SK-N-SH treated with all-trans-retinoic acid at 6 μM for 48 hours (cell line): Measurements from ENCODE around the gene FBLN7.

ENCODE experiments used
- ISL1 ChIP-seq: fragments of 250-450 bp; sonication (Bioruptor Pico); IDR thresholded peaks from 2 replicates; pipeline ENCODE4 v2.1.2; 2022; ENCODE audit warnings: mild to moderate bottlenecking, moderate library complexity
- PPARA ChIP-seq: fragments of 250-450 bp; sonication (Bioruptor Pico); IDR thresholded peaks from 2 replicates; pipeline ENCODE4 v1.5.0; 2020; ENCODE audit warnings: mild to moderate bottlenecking, borderline replicate concordance
- TF ChIP-seq, protein P1 (sequence below): fragments of 250-450 bp; sonication (Bioruptor Pico); IDR thresholded peaks from 2 replicates; pipeline ENCODE4 v1.8.0; 2020; ENCODE audit warnings: mild to moderate bottlenecking, moderate library complexity, borderline replicate concordance
- TF ChIP-seq, protein P2 (sequence below): fragments of 250-450 bp; sonication (Bioruptor Pico); IDR thresholded peaks from 2 replicates; pipeline ENCODE4 v1.5.1; 2021; ENCODE audit warnings: mild to moderate bottlenecking, moderate library complexity

DNA sequence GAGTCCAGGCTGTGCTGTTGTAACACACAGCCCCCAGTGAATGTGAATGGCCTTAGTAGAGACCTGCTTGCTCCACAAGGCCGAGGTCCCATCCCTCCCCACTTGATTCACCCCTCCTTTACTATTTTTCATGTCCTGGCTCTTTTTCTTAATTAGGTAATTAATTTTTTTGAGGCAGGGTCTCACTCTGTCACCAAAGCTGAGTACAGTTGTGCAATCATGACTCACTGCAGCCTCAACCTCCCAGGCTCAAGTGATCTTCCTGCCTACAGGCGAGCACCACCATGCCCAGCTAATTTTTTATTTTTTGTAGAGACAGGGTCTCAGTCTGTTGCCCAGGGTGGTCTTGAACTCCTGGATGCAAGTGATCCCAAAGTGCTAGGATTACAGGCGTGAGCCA, 19.3 kb downstream of the FBLN7 start:
- TF ChIP-seq, protein P1, sequence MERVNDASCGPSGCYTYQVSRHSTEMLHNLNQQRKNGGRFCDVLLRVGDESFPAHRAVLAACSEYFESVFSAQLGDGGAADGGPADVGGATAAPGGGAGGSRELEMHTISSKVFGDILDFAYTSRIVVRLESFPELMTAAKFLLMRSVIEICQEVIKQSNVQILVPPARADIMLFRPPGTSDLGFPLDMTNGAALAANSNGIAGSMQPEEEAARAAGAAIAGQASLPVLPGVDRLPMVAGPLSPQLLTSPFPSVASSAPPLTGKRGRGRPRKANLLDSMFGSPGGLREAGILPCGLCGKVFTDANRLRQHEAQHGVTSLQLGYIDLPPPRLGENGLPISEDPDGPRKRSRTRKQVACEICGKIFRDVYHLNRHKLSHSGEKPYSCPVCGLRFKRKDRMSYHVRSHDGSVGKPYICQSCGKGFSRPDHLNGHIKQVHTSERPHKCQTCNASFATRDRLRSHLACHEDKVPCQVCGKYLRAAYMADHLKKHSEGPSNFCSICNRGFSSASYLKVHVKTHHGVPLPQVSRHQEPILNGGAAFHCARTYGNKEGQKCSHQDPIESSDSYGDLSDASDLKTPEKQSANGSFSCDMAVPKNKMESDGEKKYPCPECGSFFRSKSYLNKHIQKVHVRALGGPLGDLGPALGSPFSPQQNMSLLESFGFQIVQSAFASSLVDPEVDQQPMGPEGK (CRISPR knock-in tag): no peak
- TF ChIP-seq PPARA (no peak), ISL1 (CRISPR knock-in tag) (no peak)
- TF ChIP-seq, protein P2, sequence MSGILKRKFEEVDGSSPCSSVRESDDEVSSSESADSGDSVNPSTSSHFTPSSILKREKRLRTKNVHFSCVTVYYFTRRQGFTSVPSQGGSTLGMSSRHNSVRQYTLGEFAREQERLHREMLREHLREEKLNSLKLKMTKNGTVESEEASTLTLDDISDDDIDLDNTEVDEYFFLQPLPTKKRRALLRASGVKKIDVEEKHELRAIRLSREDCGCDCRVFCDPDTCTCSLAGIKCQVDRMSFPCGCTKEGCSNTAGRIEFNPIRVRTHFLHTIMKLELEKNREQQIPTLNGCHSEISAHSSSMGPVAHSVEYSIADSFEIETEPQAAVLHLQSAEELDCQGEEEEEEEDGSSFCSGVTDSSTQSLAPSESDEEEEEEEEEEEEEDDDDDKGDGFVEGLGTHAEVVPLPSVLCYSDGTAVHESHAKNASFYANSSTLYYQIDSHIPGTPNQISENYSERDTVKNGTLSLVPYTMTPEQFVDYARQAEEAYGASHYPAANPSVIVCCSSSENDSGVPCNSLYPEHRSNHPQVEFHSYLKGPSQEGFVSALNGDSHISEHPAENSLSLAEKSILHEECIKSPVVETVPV (CRISPR knock-in tag): no peak
